GM10266 (cell line): ENCODE data around the gene PTK7.

Source experiments
- DNase-seq: peaks from one replicate; pipeline ENCODE4 v3.0.0; 2012; ENCODE audit errors: extremely low spot score
- TF ChIP-seq, protein P1 (sequence below): IDR thresholded peaks from 2 replicates; pipeline ENCODE4 v1.5.1; 2012; ENCODE audit warnings: mild to moderate bottlenecking, low read depth; ENCODE audit not compliant: control insufficient read depth, insufficient read depth; ENCODE audit errors: missing control alignments

The PTK7 gene

DNA sequence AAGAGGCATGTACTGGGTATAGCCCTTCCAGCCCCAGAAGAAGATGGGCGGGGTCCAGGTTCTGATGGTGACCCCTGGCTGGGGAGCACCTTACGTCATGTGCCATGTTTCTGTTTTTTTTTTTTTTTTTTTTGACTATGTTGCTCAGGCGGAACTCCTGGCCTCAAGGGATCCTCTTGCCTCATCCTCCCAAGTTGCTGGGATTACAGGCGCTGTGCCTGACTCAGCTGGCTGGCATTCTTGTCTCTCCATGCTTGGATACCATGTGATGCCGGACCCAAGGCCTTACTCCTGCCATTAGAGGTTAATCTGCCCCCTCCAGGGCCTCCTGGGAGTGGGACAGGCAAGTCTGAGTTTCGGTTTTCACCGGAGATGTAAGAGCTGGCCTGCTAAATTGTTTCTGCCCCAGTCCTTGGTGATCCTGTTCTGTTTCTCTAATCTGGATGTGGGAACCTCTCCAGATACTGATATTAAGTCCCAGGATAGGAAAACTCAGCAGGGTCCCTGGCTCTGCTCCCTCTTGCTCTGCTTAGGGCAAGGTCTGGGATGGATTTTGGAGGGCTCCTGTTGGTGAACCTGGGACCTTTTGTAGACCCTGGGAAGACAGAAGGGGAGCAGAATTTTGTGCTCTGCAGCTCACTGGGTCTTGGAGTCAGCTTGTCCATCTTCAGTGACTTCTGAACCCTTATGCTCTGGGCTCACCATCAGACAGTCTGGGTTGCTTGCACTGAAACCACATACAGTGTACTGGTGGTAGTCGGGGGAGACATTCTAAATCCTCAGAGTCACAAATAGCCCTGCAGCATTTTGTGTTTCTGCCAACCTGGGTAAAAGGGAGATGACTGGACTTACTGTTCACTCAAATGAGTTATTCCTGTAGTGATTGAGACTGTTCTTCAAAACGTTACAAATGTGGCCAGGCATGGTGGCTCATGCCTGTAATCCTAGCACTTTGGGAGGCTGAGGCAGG lies 45.1 kb downstream of the PTK7 start:
- TF ChIP-seq, protein P1, sequence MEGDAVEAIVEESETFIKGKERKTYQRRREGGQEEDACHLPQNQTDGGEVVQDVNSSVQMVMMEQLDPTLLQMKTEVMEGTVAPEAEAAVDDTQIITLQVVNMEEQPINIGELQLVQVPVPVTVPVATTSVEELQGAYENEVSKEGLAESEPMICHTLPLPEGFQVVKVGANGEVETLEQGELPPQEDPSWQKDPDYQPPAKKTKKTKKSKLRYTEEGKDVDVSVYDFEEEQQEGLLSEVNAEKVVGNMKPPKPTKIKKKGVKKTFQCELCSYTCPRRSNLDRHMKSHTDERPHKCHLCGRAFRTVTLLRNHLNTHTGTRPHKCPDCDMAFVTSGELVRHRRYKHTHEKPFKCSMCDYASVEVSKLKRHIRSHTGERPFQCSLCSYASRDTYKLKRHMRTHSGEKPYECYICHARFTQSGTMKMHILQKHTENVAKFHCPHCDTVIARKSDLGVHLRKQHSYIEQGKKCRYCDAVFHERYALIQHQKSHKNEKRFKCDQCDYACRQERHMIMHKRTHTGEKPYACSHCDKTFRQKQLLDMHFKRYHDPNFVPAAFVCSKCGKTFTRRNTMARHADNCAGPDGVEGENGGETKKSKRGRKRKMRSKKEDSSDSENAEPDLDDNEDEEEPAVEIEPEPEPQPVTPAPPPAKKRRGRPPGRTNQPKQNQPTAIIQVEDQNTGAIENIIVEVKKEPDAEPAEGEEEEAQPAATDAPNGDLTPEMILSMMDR, result no peak
- DNase-seq, result no peak

DNA sequence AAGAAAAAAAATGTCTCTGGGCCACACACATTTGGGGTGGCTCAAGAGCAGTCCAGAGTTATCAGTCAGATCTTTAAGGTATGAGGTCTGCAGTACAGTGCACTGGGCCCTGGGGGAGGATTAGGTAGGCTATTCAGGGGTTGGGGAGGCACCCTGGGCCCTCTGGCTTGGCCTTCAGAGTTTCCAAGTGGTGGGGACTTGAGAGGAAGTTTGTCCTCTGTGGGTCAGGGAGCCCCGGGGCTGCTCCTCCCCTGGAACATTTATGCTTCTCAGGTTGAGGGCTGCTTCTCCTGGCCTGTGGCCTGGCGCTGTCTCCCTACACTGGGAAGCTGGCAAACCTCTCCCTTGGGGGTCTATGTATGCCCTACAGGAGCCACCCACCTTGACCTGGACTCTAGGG lies 46.0 kb downstream of the PTK7 start:
- DNase-seq, result no peak
- TF ChIP-seq, protein P1, result no peak

DNA sequence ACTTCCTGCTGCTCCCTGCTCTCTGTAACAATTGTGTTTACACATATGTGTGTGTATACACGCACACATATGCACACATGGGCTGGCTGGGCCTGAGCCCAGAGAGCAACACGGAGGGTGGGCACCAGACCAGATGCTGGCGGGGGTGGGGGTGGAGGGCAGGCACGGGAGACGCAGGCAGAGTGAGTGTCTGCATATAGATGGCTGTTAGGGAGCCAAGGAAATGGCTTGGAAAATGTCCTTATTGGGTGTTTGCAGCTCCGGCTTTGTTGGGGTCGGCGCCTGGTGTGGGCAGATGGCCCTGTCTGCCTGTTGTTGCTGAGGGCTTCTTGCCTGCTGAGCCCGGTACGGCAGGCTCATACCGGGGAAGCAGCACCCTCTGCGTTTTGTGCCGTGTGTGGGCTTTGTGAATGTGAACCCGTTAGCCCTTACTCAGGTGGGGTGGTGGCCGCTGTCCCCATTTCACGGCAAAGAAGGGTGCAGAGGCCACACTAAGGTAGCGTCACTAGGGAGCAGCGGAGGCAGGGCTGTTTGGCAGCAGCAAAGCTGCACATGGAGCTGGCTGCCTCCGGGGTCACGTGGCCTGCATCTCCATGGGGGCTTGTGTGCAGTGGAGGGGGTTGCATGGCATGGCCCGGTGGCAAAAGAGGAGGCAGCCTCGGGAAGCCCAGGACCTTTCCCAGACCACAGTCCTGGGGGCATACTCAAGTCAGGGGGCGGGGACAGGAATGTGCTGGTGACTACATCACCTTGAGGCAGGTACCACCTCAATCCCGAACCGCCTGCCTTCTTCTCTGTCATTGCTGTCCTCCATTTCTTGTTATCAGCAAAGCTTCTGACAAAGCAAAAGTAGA lies 47.6 kb downstream of the PTK7 start:
- TF ChIP-seq, protein P1, result no peak
- no peak for DNase-seq

GRCh38 chr6:43124481-43124880 lies 48.4 kb downstream of the PTK7 start:
- TF ChIP-seq, protein P1, result no peak
- no peak for DNase-seq

DNA sequence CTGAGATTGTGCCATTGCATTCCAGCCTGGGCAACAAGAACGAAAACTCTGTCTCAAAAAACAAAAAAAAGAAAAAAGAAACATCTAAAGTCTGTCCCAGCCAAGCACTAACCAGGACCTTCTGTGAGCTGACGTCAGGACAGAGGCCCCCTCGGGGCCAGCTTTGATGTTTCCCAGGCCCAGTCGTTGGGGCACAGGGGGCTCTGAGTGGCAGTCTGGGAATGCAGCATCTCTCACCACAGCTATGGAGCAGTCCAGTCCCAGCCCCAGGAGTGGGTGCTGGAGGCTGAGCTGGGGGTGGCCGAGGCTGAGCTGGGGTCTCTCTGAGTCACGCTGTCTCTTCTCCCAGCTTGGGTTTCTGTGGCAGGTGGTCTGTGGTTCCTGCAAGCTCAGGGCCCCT lies 49.0 kb downstream of the PTK7 start:
- TF ChIP-seq, protein P1, result no peak
- DNase-seq, result no peak

DNA sequence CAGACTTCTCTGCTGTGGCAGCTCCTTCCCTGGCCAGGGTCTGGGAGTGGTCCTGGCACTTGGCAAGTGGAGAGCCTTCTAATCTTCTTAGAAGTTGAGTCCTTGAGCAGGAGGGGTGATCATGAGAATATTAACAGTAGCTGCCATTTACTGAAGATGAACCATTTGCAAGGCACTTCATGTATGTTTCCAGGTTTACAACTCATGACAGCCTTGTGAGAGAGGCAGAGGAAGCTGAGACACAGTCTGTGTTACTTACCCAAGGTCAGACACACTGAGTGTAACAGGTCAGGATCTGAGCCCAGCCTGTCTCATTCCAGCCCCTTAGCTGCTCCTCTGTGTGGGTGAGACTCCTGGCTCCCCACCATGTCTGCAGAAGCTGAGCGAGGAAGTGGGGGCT lies 49.4 kb downstream of the PTK7 start:
- TF ChIP-seq, protein P1, result no peak

GRCh38 chr6:43127180-43127579 lies 51.1 kb downstream of the PTK7 start:
- TF ChIP-seq, protein P1, result no peak
- DNase-seq, result no peak

More for the DNA sequence above, 49.4 kb downstream of the PTK7 start:
- no peak for DNase-seq
